Activated T-helper 2 cell treated with anti-CD3 and anti-CD28 coated beads, Interferon-gamma antibody, Interleukin-2, Interleukin-4, amounts not matched to agents 10 μg/mL and 5 μg/mL and 100 μg/mL, durations not matched to agents 14 hours and 24 hours and 36 hours (primary cell): ENCODE results near the gene LEFTY1. TPM values are rescaled to one million over a fixed set of nuclear protein-coding genes. Genes with fewer than 3 reads are reported as not detected.
A peak's percentile ranks its signal among the peaks of the same experiment; 100 is the strongest.

Experiments used
- DNase-seq: peaks from one replicate; pipeline ENCODE4 v3.0.0; 2021; ENCODE audit warnings: low spot score
- H3K27ac Mint-ChIP-seq: one replicate; pipeline ENCODE4 v1.8.0; 2021; ENCODE audit warnings: mixed read lengths
- H3K27me3 Mint-ChIP-seq: one replicate; pipeline ENCODE4 v1.8.0; 2021; ENCODE audit warnings: low read depth, mixed read lengths
- H3K36me3 Mint-ChIP-seq: one replicate; pipeline ENCODE4 v1.8.0; 2021; ENCODE audit warnings: low read depth, mixed read lengths
- H3K4me1 Mint-ChIP-seq: one replicate; pipeline ENCODE4 v1.8.0; 2021; ENCODE audit warnings: low read depth, mixed read lengths
- H3K4me3 Mint-ChIP-seq: one replicate; pipeline ENCODE4 v1.8.0; 2021; ENCODE audit warnings: low read depth, mild to moderate bottlenecking, moderate library complexity, mixed read lengths
- H3K9me3 Mint-ChIP-seq: one replicate; pipeline ENCODE4 v1.8.0; 2021; ENCODE audit warnings: mixed read lengths
- intact Hi-C: fragments of 100-400 bp; cut with micrococcal nuclease; formaldehyde crosslinking; loops from one replicate; pipeline ENCODE4 v1.15.1; 2023
- total RNA-seq: library from RNA; stranded (reverse); gene quantifications from 2 replicates; pipeline ENCODE4 v1.2.3, GENCODE V29; 2022

LEFTY1 gene
- total RNA-seq, 1 donor from 2014 or later: not detected

DNA sequence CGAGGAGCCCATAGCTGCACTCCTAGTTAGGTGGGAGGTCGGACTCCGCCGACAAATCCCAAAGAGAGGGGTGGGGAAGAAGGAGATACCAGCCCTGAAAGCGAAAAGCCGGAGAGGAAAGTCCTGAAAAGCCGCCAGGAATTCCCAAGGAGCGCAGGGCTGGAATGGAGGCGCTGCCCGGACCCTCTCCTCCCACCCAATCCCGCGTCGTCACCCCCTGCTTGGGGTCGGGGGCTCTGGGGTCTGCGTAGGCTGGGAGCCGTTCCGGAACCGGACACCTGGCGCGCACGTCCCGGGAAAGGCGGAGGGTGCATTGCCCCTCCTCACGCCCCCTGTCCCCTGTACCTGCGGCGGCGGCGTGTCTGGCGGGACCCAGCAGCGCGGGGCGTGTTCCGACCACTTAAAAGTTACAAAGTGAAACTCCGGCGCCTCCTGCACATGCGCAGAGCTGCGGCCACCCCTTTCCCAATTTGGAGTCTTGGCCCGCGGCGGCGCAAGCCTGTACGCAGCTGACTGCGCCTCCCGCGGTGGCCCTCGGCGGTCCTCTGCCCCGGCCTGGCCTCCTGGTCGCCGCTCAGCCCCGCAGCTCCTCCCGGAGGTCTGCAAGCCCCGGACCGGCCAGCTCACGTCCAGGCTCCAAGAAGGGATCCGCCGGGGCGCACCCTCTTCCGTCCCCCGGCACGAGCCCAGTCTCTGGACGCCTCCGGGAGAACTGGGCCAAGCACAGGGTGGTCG lies 6.8 kb downstream of the LEFTY1 start, which contains the start of gene TMEM63A:
Gene TMEM63A, minus strand, starts transcription at position 422 of the 735 bp plus-strand sequence. CDS start 4,800 bp downstream, outside the sequence.
- H3K4me1 Mint-ChIP-seq: peaks cover 40% of the 10 kb centered on the region
- peaks cover 14% of the 10 kb centered on the region for H3K27me3 Mint-ChIP-seq
- no peaks in the 10 kb centered on the region for H3K9me3 Mint-ChIP-seq
- intact Hi-C loops: loop anchor here (1.0 to 5.0 kb wide), 6 partner anchors 15 to 115 kb away; partner anchors contain the start of genes PYCR2, SDE2 and SRP9
- peak within 1 kb of the TSS; percentile 84 for H3K4me3 Mint-ChIP-seq
- H3K36me3 Mint-ChIP-seq: peaks cover 2% of the 10 kb centered on the region
- peak within 1 kb of the TSS; percentile 71 for H3K27ac Mint-ChIP-seq
- peak; percentile 82 for DNase-seq

DNA sequence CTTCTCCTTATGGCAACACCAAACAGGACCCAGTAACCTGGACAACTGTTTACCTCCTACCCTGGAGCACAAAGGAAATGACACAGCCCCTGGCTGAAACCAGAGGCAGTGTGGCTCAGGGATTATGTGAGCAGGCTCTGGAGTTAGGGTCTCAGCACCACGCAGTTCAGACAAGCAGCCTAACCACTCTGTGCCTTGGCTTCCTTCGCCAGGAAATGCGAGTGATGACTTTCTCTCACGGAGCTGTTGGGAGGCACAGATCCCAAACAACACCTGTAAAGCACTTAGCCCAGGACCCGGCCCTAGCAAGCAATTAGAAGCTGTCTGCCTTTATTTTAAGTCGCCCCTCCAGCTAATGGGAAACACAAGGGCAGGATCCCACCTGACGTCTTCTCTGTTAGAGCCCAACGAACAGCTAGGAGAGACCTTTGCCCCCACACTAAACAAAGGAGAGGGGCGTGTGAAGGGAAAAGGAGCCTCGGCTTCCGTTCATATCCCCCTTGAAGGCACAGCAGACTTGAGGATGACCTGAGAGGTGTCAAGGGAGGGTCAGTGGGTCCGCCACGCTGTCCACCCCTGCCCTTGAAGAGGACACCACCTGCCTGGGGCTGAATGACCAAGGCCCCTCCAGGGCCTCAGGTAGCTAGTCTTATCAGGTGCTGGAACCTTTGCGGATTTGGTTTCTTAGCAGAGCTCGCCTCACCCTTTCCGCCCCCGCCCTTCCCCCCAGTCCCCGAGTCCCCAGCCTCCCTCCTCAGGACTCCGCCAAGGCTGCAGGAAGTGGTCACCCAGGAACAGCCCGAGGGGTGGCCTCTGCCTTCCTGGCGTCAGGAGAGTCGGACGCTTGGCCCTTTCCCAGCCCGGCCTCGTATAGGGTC lies 7.6 kb downstream of the LEFTY1 start:
- Mint-ChIP-seq H3K9me3 (no peaks in the 10 kb centered on the region), H3K4me1 (peaks cover 40% of the 10 kb centered on the region), H3K4me3 (peak overlapping the region; percentile 84), H3K27me3 (peaks cover 10% of the 10 kb centered on the region), H3K27ac (peak overlapping the region; percentile 71), H3K36me3 (peaks cover 5% of the 10 kb centered on the region)
- intact Hi-C loops: loop anchor here (1.0 to 5.0 kb wide), 3 partner anchors 16 to 116 kb away; partner anchors contain the start of genes SDE2 and SRP9
- DNase-seq: no peak

DNA sequence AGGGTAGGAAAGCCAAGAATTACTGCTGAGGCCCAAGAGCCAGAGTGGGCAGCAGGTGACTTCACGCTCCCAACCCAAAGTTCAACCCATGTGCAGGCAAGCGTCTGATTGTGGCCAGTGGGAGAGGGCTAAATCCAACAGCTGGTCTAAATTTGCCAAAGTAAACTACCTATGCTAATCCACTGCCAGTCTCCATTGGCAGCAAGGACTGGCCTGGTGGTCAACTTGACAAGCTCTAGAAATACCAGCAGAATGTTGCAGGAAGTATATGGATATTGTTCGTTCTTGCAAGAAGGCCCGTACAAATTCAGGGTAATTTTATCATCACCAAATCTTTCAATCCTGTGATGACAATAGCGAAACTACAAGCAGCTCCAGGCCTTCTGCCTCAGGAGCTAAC lies 8.3 kb downstream of the LEFTY1 start:
- Mint-ChIP-seq H3K4me3 (peak overlapping the region; percentile 84), H3K4me1 (peaks cover 40% of the 10 kb centered on the region), H3K27ac (peak overlapping the region; percentile 71), H3K36me3 (peaks cover 8% of the 10 kb centered on the region), H3K27me3 (peaks cover 8% of the 10 kb centered on the region), H3K9me3 (no peaks in the 10 kb centered on the region)
- intact Hi-C loops: loop anchor here (1.0 to 5.0 kb wide), 3 partner anchors 17 to 117 kb away; partner anchors contain the start of genes SDE2 and SRP9
- no peak for DNase-seq

DNA sequence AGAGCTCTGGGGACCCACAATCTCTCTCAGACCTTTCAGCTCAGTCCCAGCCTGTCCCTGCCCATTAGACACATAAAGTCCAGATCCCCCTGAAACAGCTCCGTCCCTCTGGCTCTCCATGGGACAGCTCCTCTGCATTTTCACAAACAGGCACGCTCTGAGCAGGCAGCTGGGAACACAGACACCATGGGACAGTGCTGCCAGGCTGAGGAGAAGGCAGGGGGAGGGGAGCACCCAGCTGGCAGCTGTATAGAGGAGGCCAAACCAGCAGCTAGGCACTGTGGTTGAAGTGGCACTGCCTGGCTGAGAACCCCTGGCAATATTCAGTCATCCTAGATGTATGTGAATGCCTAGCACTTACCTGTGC lies 8.7 kb downstream of the LEFTY1 start:
- H3K27me3 Mint-ChIP-seq: peaks cover 8% of the 10 kb centered on the region
- intact Hi-C loops: loop anchor here (2.0 to 5.0 kb wide), 2 partner anchors 103 to 117 kb away; partner anchors contain the start of genes SDE2 and SRP9
- no peak overlapping the region for H3K27ac Mint-ChIP-seq
- H3K36me3 Mint-ChIP-seq: peaks cover 12% of the 10 kb centered on the region
- DNase-seq: no peak
- peaks cover 42% of the 10 kb centered on the region for H3K4me1 Mint-ChIP-seq
- no peak overlapping the region for H3K4me3 Mint-ChIP-seq
- H3K9me3 Mint-ChIP-seq: no peaks in the 10 kb centered on the region

DNA sequence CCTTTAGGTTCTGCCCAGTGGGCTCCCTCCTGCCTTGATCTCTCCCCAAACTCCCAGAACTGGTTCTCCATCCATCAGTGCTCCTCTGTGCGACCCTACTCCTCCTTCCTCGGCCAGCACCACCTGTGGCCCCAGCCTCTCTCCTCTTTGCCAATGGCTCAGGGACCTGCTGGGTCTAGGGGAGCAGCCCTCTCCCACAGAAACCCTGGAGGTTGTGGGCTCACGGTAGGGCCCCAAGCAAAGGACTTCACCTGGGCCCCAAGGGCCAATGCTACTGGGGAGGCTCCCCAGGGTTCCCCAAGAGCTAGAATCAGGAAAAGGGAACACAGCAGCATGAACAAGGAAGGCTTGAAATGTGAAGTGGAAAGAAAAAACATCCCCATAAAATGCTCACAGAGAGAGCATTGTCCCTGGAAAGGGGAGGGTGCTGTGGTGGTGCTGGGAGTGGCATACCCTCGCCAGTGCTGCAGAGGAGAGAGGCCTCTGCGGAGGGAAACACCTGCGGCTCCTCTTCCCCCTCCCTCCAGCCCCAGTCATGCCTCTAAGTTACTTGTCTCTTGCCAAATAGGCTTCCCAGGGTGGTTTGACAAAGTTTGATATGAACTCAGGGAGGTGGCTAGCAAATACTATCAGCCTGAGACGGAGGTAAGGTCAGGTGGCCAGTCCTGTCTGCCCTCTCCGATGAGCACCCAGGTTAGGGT lies 9.3 kb downstream of the LEFTY1 start:
- Mint-ChIP-seq H3K27ac (no peak overlapping the region), H3K4me1 (peaks cover 42% of the 10 kb centered on the region)
- intact Hi-C loops: loop anchor here (2.0 to 5.0 kb wide), 2 partner anchors 103 to 118 kb away; partner anchors contain the start of genes SDE2 and SRP9

DNA sequence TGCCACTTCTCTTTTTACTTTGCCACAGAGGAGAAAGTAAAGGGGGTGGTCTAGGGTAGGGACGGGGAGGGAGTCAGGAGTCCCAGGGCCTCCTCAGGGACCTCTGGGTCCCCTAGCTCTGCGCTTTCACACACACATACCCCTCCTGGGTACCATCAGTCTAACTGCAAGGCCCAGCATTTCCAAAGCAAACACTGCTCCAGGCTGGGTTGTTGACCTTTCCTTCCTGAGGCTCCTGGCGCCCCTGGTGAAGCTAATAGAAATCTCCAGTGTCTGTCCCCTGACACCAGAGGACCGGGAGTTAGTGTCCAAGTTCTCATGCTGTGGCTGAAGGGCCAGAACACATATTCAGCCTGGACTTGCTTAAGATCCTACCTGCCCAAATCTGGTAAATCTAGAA lies 10.7 kb downstream of the LEFTY1 start:
- Mint-ChIP-seq H3K9me3 (no peaks in the 10 kb centered on the region), H3K27me3 (peaks cover 2% of the 10 kb centered on the region), H3K36me3 (peaks cover 20% of the 10 kb centered on the region), H3K4me3 (no peak overlapping the region), H3K4me1 (peaks cover 37% of the 10 kb centered on the region), H3K27ac (no peak overlapping the region)
- no peak for DNase-seq
- intact Hi-C loops: no loop called here

More for the DNA sequence above, 9.3 kb downstream of the LEFTY1 start:
- H3K9me3 Mint-ChIP-seq: no peaks in the 10 kb centered on the region
- H3K36me3 Mint-ChIP-seq: peaks cover 12% of the 10 kb centered on the region
- no peak for DNase-seq
- no peak overlapping the region for H3K4me3 Mint-ChIP-seq
- peaks cover 8% of the 10 kb centered on the region for H3K27me3 Mint-ChIP-seq

DNA sequence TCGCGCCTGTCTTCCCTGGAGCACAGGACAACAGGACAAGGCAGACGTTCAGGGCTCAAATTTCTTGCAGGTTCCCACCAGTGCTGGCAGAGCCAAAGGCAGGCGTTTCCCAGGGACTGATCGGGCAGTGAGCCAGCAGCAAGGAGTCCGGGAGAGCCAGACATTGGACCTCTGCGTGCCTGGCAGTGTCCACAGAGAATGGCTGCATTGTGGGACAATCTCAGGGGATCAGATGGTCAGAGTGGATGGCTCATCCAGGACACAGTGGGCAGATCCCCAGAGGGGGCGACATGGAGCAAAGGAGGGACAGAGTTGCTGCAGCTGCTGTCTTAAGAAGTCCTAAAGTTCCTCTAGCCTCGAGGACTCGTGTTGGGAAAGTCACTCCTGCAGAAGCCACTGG lies 11.4 kb downstream of the LEFTY1 start:
- peaks cover 35% of the 10 kb centered on the region for H3K4me1 Mint-ChIP-seq
- no peaks in the 10 kb centered on the region for H3K9me3 Mint-ChIP-seq
- no peak overlapping the region for H3K4me3 Mint-ChIP-seq
- peaks cover 24% of the 10 kb centered on the region for H3K36me3 Mint-ChIP-seq
- intact Hi-C loops: no loop called here
- no peak for DNase-seq
- H3K27me3 Mint-ChIP-seq: no peaks in the 10 kb centered on the region
- H3K27ac Mint-ChIP-seq: no peak overlapping the region

DNA sequence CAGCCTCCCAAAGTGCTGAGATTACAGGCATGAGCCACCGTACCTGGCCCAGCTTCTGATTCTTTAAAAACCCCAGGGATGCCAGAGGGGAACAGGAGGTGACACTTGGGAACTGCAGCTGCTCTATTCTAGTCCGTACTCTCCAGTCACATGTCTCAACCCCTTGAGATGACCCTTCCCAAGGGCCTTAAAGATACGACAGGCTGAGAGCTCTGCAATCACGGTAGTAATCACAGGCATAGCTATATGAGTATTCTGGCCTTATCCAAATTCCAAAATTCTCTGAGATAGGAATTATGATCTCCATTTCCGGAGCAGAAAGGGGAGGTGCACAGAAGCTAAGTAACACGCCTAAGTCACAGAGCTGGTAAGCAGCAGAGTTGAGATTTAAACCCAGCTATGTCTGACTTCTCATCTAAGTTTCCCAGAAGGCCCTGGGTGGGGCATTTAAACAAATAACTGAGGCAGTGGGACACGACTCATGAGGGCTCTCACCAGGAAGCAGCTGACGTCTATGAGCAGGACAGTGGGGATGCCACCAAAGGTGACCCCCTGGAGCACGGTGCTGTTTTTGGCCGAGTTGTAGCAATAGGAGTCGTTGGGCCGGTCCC lies 11.9 kb downstream of the LEFTY1 start:
- Mint-ChIP-seq H3K27ac (no peak overlapping the region), H3K4me1 (peaks cover 36% of the 10 kb centered on the region), H3K9me3 (no peaks in the 10 kb centered on the region), H3K27me3 (no peaks in the 10 kb centered on the region), H3K36me3 (peaks cover 25% of the 10 kb centered on the region), H3K4me3 (no peak overlapping the region)
- intact Hi-C loops: no loop called here
- no peak for DNase-seq

DNA sequence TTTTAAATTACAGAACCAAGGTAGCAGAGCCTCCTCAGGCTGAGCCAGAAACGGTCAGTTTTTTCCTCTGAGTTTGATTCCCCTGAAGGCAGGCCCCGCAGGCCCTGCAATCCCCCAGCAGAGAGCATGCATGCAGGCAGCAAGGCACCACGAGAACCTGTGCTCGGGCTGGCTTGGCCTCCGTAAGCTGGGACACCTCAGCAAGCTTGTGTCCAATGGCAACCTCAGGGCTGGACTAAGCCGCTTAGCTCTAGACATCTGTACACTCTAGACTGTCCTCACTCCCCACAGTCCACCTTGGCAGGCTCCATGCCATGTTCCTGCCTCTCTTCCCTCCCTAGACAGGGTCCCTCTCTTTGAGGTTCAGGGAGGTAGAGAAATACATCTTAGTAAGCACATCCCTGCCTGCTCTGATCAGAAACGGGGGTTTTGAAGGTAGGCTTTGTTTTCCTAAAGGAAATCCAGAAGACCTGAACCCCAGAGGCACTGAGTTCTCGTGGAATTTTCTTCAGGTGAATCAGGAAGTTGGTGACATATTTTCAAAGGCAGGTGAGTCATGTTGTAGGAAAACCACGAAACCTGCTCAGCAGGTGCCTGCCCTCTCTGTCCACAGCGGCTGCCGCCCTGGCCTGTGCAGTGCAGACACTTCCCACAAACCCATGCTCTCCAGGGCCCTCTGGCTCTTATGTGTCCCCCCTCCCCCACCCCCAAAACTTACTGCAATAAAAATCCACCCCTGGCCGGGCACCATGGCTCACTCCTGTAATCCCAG lies 13.7 kb downstream of the LEFTY1 start:
- Mint-ChIP-seq H3K4me1 (peaks cover 29% of the 10 kb centered on the region), H3K27me3 (no peaks in the 10 kb centered on the region), H3K36me3 (peaks cover 42% of the 10 kb centered on the region), H3K9me3 (no peaks in the 10 kb centered on the region), H3K4me3 (no peak overlapping the region), H3K27ac (no peak overlapping the region)
- no peak for DNase-seq
- intact Hi-C loops: no loop called here

DNA sequence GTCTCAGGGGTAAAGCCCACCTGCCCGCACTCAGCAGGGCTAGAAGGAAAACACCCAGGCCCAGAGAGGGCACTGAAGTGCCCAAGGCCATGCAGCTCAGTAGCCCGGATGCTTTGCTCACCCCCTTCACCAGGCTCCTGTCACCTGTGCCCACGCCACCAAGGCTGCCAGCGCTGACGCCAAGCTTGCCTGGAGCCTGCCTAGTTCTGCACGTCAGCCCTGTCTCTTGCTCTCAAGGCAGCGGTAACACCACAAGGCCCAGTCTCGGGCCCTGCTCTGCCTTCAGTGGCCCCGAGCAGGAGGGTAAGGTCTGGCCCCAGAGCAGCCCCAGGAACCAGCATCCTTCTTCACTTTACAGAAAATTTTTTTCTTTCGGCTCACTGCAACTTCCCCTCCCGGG lies 14.5 kb downstream of the LEFTY1 start:
- H3K36me3 Mint-ChIP-seq: peaks cover 43% of the 10 kb centered on the region
- H3K4me1 Mint-ChIP-seq: peaks cover 21% of the 10 kb centered on the region
- H3K4me3 Mint-ChIP-seq: no peak overlapping the region
- no peak for DNase-seq
- H3K9me3 Mint-ChIP-seq: no peaks in the 10 kb centered on the region
- intact Hi-C loops: no loop called here
- H3K27ac Mint-ChIP-seq: no peak overlapping the region
- H3K27me3 Mint-ChIP-seq: no peaks in the 10 kb centered on the region

DNA sequence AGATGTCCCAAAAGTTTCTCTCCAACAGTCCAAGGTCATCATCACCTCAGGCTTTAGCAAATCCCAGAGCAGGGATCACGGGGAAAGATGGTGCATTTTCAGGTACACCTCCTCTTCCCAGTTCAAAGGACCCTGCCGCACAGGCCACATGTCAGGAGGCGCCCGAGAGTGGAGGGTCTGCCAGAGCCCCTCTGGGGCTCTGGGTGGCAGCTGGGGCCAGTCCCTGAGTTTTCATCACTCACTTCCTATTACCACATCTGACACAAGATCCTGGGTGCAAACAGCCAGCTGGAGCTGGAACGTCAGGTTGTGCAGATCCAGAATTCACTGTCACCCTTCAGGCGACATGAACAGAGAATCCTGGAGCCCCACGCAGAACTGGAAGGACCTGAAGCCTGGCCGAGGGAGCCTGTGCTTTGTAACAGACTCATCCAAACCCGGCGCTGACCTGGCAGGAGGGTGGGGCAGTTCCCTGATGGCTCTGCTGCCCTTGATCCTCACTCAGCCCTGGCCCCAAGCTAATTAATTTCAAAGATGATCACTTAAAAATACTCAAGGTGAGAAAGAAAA lies 15.6 kb downstream of the LEFTY1 start:
- no peak for DNase-seq
- Mint-ChIP-seq H3K4me1 (peaks cover 11% of the 10 kb centered on the region), H3K27me3 (no peaks in the 10 kb centered on the region), H3K36me3 (peaks cover 49% of the 10 kb centered on the region), H3K27ac (no peak overlapping the region), H3K9me3 (no peaks in the 10 kb centered on the region), H3K4me3 (no peak overlapping the region)
- intact Hi-C loops: no loop called here
